ENCODE measurements around the gene TXNDC2. TPM values are rescaled to one million over a fixed set of nuclear protein-coding genes. Genes with fewer than 3 reads are reported as not detected.

Gene TXNDC2
- total RNA-seq, 1 experiment from 2014 or later: 0.12 TPM

GRCh38 chr18:9887992-9888391 is 2.2 kb downstream of the TXNDC2 start:
- POLR2A ChIA-PET: no interaction called here
- H2AFZ ChIP-seq (ENCODE audit: low read depth, low read length, poor library complexity, severe bottlenecking): no peak overlapping the region
- no peaks in the 10 kb centered on the region for H4K20me1 ChIP-seq (ENCODE audit: insufficient read depth)
- intact Hi-C loops (cut with micrococcal nuclease): no loop called here
- H3K27me3 ChIP-seq (ENCODE audit: insufficient read depth, low read length): no peaks in the 10 kb centered on the region
- no peaks in the 10 kb centered on the region for H3K9me2 ChIP-seq (ENCODE audit: insufficient read depth)
- no peak overlapping the region for H3K27ac ChIP-seq (ENCODE audit: low read depth, low read length)
- peaks cover 13 to 27% of the 10 kb centered on the region in 2 experiments for H3K4me1 ChIP-seq (ENCODE audit: control insufficient read depth in 1 of 2, insufficient read depth in 2 of 2, low read length in 2 of 2)
- H3K4me2 ChIP-seq (ENCODE audit: low read length): no peak overlapping the region
- no peak for DNase-seq (ENCODE audit: low read depth, low spot score)
- H3K4me3 ChIP-seq (replicated peaks in 1 of 2; ENCODE audit: low read depth in 1 of 2, low read length in 2 of 2): no peak overlapping the region
- H3K9ac ChIP-seq (ENCODE audit: low read length): no peak overlapping the region
- CTCF ChIA-PET: no interaction called here
- no TSS peak for BruUV-seq (replicated peaks)
- RAD21 ChIA-PET (ENCODE audit: low non-redundant PET in 1 of 2, low total read pairs in 2 of 2, uncharacterized antibody in 2 of 2, unreplicated experiment in 2 of 2): no interaction called here
- TF ChIP-seq REST (IDR thresholded peaks at IDR 0.05; ENCODE audit: low read depth) (no peak), JUND (IDR thresholded peaks at IDR 0.05) (no peak)
- no peak for ATAC-seq
- no peaks in the 10 kb centered on the region for H3K79me2 ChIP-seq (ENCODE audit: insufficient read depth, low read length)
- no peaks in the 10 kb centered on the region for H3K9me3 ChIP-seq (ENCODE audit: control insufficient read depth in 1 of 2, insufficient read depth in 1 of 2, low read depth in 1 of 2, low read length in 2 of 2)
- no peaks in the 10 kb centered on the region for H3K36me3 ChIP-seq (ENCODE audit: control insufficient read depth in 1 of 2, insufficient read depth in 2 of 2, low read length in 2 of 2)

- H3K27ac ChIP-seq (ENCODE audit: low read depth, low read length): no peak overlapping the region
- H3K9me2 ChIP-seq (ENCODE audit: insufficient read depth): no peaks in the 10 kb centered on the region
- H3K4me3 ChIP-seq (replicated peaks in 1 of 2; ENCODE audit: low read depth in 1 of 2, low read length in 2 of 2): no peak overlapping the region
- H3K4me1 ChIP-seq (ENCODE audit: control insufficient read depth in 1 of 2, insufficient read depth in 2 of 2, low read length in 2 of 2): peaks cover 13 to 34% of the 10 kb centered on the region in 2 experiments
- H3K9me3 ChIP-seq (ENCODE audit: control insufficient read depth in 1 of 2, insufficient read depth in 1 of 2, low read depth in 1 of 2, low read length in 2 of 2): no peaks in the 10 kb centered on the region
- intact Hi-C loops (cut with micrococcal nuclease): no loop called here
- BruUV-seq (replicated peaks): no TSS peak
- no peak overlapping the region for H2AFZ ChIP-seq (ENCODE audit: low read depth, low read length, poor library complexity, severe bottlenecking)
- DNase-seq (ENCODE audit: low read depth, low spot score) (no peak), ATAC-seq (no peak)
- RAD21 ChIA-PET (ENCODE audit: low non-redundant PET in 1 of 2, low total read pairs in 2 of 2, uncharacterized antibody in 2 of 2, unreplicated experiment in 2 of 2): no interaction called here
- H3K4me2 ChIP-seq (ENCODE audit: low read length): no peak overlapping the region
- no peaks in the 10 kb centered on the region for H3K79me2 ChIP-seq (ENCODE audit: insufficient read depth, low read length)
- CTCF ChIA-PET: no interaction called here
- no peak overlapping the region for H3K9ac ChIP-seq (ENCODE audit: low read length)
- no peaks in the 10 kb centered on the region for H3K36me3 ChIP-seq (ENCODE audit: control insufficient read depth in 1 of 2, insufficient read depth in 2 of 2, low read length in 2 of 2)
- POLR2A ChIA-PET: no interaction called here
- no peaks in the 10 kb centered on the region for H3K27me3 ChIP-seq (ENCODE audit: insufficient read depth, low read length)
- H4K20me1 ChIP-seq (ENCODE audit: insufficient read depth): no peaks in the 10 kb centered on the region
- TF ChIP-seq POLR2AphosphoS5 (IDR thresholded peaks at IDR 0.05; ENCODE audit: low read depth, low read length): no peak
- no peak for TF ChIP-seq CEBPB (IDR thresholded peaks at IDR 0.05; ENCODE audit: low read depth)
- TF ChIP-seq POLR2A (IDR thresholded peaks at IDR 0.05; ENCODE audit: borderline replicate concordance, extremely low read depth, insufficient read depth, insufficient read length): no peak
- no peak for TF ChIP-seq EGR1 (IDR thresholded peaks at IDR 0.05; ENCODE audit: low read depth)
- TF ChIP-seq MAX (IDR thresholded peaks at IDR 0.05): no peak
- no peak for TF ChIP-seq REST (IDR thresholded peaks at IDR 0.05; ENCODE audit: low read depth)
- no peak for TF ChIP-seq ZFX (IDR thresholded peaks at IDR 0.05)
- no peak for TF ChIP-seq EZH2 (IDR thresholded peaks at IDR 0.05)
Measured at GRCh38 chr18:9890196-9890595, 4.4 kb downstream of the TXNDC2 start.

Measured in HCT116 (cell line).